ENCODE measurements around the gene RAB11FIP4.

Gene RAB11FIP4

GRCh38 chr17:31412511-31412910 is 21.0 kb downstream of the RAB11FIP4 start:
- DNase-seq, result no peak

- no peak for DNase-seq
Observed at GRCh38 chr17:31413081-31413799, 21.8 kb downstream of the RAB11FIP4 start.

GRCh38 chr17:31413874-31414549 is 22.5 kb downstream of the RAB11FIP4 start:
- DNase-seq, result no peak

- DNase-seq, result no peak
Observed at GRCh38 chr17:31414550-31414918, 23.1 kb downstream of the RAB11FIP4 start.

- DNase-seq, result no peak
Observed at GRCh38 chr17:31415004-31415454, 23.6 kb downstream of the RAB11FIP4 start.

GRCh38 chr17:31415640-31416502 is 24.4 kb downstream of the RAB11FIP4 start:
- no peak for DNase-seq

GRCh38 chr17:31416503-31416923 is 25.0 kb downstream of the RAB11FIP4 start:
- no peak for DNase-seq

GRCh38 chr17:31417051-31417792 is 25.7 kb downstream of the RAB11FIP4 start:
- no peak for DNase-seq

- no peak for DNase-seq
Observed at GRCh38 chr17:31418773-31419350, 27.4 kb downstream of the RAB11FIP4 start.

GRCh38 chr17:31422443-31422842 is 31.0 kb downstream of the RAB11FIP4 start:
- DNase-seq, result no peak

GRCh38 chr17:31424944-31425281 is 33.4 kb downstream of the RAB11FIP4 start:
- no peak for DNase-seq

GRCh38 chr17:31425282-31426040 is 34.0 kb downstream of the RAB11FIP4 start:
- DNase-seq, result no peak

GRCh38 chr17:31427684-31428083 is 36.2 kb downstream of the RAB11FIP4 start:
- no peak for DNase-seq

- DNase-seq, result no peak
Observed at GRCh38 chr17:31428111-31428510, 36.6 kb downstream of the RAB11FIP4 start.

GRCh38 chr17:31428512-31428911 is 37.0 kb downstream of the RAB11FIP4 start:
- no peak for DNase-seq

- no peak for DNase-seq
Observed at GRCh38 chr17:31431098-31431851, 39.8 kb downstream of the RAB11FIP4 start.

- no peak for DNase-seq
Observed at GRCh38 chr17:31431852-31432658, 40.6 kb downstream of the RAB11FIP4 start.

- DNase-seq, result peak; percentile 12
Observed at GRCh38 chr17:31433091-31433790, 41.8 kb downstream of the RAB11FIP4 start.
